ELR (cell line): ENCODE results near the gene SLC24A2.

Experiments
- DNase-seq: peaks from one replicate; pipeline ENCODE4 v3.0.0-alpha.2; 2015; ENCODE audit warnings: low read depth

The SLC24A2 gene

DNA sequence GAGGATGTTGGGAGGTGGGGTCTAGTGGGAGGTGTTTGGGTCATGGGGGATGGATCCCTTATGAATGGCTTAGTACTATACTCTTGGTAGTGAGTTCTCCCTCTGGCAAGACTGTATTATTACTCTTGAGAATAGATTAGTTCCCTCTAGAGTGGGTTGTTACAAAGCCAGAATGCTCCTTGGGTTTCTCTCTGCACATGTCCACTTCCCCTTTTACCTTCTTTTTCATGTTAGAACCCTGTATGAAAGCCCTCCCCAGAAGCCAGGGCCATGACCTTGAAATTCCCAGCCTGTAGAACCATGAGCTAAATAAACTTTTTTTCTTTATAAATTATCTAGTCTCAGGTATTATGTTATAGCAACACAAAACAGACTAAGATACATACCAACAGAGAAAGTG lies 31.1 kb downstream of the SLC24A2 start:
- DNase-seq = no peak

- DNase-seq = no peak
These were observed 33.9 kb downstream of the SLC24A2 start for GRCh38 chr9:19754921-19755320.

DNA sequence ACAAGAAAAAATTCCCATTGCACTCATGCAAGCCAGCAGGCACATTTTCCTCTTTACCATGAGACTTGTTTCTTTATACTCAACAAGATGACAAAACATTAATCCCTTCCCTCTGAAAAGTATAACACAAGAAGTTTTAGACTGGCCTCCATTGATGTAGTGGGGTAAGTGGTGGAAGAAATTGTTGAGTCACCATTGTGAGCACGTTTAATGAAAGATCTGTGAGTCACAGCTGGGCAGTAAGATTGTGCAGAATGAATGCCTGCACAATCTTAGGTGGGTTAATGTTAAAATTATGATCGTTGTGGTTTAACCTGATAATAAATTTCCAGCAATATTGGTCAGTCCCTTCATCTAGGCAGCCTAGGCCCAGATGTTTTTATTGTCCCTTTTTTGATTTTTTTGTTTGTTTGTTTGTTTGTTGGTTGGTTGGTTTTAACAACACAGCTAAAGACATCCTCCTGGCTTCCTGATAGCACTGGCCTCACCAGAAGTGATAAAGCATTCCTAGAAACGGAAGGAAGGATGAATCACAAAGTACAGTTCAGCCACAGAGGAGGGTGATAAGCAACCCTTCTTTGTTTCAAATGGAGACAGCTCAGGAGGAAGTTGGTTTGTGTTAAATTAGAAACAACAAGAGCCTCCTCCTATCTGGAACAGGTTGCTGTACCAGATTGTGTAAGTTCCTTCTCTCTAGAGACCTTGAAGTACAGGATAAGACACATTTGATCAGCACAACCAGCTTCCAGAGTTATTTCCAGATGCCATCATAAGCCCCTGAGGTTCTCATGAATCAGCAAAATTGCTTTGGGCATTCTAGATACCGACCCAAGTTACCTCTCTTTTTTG lies 40.3 kb downstream of the SLC24A2 start:
- peak; percentile 32 for DNase-seq

- DNase-seq = no peak
These were observed 42.6 kb downstream of the SLC24A2 start for GRCh38 chr9:19746223-19746622.

GRCh38 chr9:19741178-19741577 lies 47.7 kb downstream of the SLC24A2 start:
- DNase-seq = no peak
